Right lung (tissue), 5 donors: ENCODE results near the gene EID1. TPM values are rescaled to one million over a fixed set of nuclear protein-coding genes. Genes with fewer than 3 reads are reported as not detected.
A peak's percentile ranks its signal among the peaks of the same experiment; 100 is the strongest.

Experiments used
- DNase-seq, 2 donors: peaks; one replicate each; pipeline ENCODE4 v3.0.0-alpha.2; 2013
- polyA plus RNA-seq, 5 donors: library from polyadenylated mRNA; unstranded; fragments of 120-200 nt; gene quantifications; one replicate each; pipeline versions ENCODE4 v1.2.1 to v1.2.3, GENCODE V29; 2013; ENCODE audit warnings: inconsistent platforms in 1 of 5, low replicate concordance in 1 of 5; ENCODE audit not compliant: insufficient read length in 5 of 5, insufficient read depth in 1 of 5

EID1 gene
- polyA plus RNA-seq, 5 donors = 234 to 317 (median 287) TPM

DNA sequence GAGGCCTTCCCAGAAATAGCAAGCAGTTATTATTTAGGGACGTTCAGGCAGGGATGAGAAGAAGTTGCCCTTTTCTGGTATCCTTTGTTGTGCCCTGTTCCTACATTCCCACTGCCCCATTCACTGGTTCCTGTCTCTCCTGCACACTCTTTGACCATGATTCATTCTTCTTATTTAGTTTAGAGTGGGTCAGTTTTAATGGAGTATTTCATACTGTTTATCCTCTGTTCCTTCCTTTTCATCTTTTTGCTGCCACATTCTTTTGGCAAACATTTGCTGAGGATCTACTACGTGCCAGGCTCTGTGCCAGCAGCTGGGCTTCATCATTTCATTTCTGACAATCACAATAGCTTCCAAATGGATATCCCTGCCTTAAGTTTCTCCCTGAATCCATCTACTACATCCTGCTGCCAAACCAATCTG is 11.8 kb upstream of the EID1 start:
- no peak for DNase-seq

DNA sequence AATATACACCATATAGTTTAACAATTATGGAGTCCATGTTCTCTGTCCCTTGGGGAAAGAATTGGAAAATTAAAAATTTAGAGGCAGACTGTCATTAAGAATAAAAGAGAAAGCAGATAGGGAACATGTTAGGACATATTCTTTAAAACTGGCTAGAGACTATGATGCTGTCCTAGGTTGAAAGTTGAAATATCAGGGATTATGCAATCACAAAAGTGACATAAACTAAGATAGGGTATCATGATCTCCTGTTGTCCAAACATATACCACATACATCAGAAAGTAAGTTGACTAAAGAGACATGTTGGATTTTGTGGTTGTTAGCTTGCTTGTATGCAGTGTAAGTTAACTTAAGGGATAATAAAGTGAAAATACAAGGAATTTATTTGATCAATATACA is 9.9 kb upstream of the EID1 start:
- DNase-seq = no peak

DNA sequence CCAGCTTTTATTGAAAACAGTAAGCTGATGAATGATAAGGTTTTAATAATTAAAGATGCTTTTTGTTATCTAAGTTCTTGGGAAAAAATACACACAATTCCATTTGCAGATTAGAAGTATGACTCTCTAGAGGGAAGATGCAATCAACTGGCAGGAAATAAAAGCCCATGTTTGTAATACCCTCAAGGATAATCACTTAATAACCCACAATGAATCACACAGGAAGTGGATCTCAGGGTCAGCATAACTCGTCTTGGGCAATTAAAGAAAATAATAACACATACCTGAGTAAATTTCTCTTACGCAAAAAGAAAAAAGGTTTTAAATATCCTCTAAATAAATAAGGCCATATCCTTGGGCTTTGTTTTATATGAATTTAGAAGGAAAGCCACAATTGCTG is 9.4 kb upstream of the EID1 start:
- DNase-seq = no peak

DNA sequence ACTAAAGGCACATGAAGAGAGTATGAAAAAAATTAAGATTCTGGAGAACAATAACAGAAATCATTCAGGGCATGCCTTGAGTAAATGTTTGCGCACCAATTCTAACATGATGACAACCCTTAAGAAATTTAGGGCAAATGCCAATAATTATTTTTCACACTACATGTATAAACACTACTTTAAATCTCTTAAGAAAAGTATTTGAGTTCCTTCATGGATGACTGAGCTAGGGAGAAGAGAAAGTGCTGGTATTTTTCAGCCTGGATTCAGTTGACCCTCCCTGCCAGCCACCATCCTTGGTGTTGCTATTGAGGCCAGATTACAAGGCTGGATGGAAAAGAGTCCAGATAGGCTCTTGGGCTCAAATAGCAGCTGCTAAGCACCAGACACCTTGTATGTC is 8.0 kb upstream of the EID1 start:
- DNase-seq = no peak

DNA sequence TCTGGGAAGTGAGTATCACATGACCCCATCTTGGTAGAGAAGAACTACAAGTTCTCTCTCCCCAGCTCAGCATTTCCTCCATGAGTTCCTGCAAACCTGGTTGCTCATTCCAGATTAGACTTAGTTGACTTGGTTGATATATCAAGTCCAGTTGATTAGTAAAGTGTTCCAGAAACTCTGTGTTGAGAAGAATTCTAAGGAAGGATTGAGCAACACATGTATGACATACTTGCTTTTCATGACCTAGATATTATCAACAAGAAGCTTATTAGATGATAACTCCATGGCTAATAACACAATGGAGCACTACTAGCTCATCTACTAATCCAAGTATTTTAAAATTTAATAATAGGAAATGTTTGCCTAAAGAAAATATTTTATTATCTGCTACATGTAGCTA is 6.4 kb upstream of the EID1 start:
- no peak for DNase-seq

DNA sequence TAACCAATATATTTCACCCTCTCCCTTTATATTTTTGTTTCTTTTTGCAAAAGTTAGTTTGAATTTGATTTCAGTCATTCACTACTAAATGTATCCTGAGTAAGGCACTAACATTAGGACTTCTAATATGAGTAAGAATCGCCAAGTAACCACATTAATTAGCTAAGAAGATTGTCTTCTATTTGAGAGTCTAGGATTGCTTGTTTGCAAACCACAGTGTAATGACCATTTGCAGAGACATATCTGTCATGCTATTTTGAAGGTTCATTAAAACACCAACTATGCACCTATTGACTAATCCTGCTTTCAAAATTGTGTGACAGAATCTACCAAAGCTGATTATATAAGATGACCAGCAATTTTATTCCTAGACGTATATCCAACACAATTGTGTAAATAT is 5.3 kb upstream of the EID1 start:
- DNase-seq = no peak

DNA sequence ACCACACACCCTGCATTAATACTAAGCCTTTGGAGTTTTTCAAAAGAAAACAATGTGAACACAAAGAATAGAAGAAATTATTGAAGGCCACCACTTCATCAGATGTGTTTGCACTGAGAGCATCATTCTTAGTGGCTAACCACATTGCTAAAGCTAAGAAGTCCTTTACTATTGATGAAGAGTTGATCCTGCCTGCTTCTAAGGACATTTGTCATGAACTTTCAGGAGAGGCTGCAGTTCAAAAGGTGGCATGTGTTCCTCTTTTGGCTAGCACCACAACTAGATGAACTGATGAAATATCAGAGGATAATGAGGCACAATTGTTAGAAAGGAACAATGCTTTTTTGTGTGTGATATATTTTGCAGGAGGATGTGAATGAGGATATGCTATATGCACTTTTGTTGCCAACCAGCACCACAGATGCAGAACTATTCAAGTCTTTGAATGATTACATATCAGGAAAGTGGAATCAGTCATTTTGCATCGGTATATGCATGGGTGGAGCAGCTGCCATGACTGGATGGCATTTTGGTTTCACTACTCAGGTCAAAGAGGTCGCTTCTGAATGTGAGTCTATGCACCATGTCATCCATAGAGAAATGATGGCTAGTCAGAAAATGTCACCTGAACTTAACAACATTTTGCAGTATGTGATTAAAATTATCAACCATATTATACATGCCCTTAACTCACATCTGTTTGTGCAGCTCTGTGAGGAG is 2.5 kb upstream of the EID1 start:
- no peak for DNase-seq

DNA sequence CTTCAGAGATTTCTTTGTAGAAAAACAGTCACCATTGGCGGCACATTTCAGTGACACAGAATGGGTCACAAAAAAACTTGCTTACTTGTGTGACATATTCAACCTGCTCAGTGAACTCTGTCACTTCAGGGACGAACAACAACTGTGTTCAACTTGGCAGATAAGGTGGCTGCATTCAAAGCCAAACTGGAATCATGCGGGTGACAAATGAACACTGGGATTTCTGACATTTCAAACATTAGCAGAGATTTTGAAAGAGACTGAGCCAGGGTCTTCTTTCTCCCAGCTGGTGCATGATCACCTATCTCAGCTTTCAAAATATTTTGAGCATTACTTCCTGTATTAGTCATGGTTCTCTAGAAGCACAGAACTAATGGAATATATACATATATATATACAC is 1.9 kb upstream of the EID1 start:
- DNase-seq = no peak

DNA sequence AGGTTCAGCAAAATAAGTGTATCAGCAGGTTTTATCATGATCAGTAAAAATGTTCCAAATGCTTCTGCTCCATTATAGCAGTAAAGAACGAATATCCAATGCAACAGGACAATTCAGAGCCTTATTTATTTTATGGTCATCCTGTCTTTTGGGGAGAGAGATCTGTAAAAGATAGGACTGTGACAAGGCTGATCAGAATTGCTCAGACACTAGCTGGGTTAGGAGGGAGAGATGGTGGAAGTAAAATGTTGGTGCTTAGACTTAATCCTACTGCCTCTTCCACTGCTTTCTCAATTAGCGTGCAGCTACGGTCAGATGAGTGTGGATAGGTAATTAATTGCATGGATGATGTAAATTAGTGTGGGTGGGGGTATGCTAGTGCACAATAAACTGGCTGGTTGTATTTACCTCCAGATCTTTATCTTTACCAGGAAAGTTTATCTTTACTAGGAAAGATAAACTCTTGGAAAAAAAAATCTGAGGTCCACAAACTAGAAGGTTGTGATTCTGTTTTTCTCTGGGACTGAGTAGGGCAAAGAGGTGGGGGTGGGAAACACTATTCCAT is 2.2 kb downstream of the EID1 start:
- no peak for DNase-seq

DNA sequence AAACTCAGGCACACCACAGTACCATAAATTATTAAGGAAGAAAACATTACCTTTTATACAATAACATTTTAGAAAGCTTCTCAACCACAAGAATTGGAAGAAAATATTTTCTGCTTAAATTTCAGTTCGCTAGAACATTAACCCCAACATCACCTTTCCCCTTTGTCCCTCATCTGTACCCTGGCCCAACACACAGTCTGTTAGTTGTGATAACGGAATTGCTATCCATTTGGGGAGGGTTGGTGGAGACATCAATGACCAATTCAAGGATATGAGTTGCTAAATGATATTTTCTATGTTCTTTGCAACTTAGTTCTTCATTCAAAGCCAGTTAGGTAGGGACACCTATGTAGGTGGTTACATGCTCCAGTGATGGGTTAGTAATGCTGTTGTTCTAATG is 5.8 kb downstream of the EID1 start:
- no peak for DNase-seq

DNA sequence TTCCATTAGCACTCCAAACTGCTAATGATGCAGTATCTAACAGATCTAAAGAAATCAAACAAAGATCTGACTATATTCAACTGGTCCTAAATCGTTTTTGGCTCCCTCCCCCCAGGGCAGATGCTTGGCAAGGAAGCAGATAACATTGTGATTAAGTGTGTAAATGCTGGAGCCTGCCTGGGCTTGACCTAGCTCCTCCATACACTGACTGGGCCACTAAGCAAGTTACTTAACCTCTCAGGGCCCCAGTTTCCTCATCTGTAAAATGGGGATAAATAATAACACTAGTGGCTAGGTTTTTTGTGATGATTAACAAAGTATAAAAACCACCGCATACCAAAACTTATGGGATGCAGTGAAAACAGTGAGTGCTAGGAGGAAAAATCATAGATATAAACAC is 9.2 kb downstream of the EID1 start:
- DNase-seq = no peak

DNA sequence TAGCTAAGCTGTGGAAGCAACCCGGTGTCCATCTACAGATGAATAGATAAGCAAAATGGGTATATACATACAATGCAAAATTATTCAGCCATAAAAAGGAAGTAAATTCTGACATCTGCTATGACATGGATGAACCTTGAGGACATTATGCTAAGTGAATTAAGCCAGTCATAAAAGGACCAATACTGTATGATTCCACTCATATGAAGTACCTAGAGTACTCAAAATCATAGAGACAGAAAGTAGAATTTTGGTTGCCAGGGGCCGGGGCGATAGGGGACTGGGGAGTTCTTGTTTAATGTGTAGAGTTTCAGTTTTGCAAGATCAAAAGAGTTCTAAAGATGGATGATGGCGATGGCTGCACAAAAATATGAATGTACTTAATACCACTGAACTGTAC is 10.3 kb downstream of the EID1 start:
- DNase-seq = no peak

DNA sequence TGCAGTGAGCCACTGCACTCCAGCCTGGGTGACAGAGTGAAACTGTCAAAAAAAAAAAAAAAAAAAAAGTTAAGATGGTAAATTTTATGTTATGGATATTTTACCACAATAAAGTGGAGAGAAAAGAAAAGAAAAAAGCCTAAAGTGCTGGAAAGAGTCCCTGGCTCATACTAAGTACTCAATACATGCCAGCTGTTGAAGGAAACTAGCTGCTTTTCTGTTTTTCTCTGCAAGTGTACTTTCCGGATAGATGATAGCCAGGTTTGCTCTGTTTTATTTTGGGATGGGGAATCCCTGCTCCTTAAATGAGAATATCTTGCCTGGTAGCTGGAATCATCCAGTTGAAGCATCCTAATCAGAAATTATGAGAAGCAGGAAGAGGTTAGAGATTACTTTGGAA is 10.9 kb downstream of the EID1 start:
- DNase-seq = no peak

DNA sequence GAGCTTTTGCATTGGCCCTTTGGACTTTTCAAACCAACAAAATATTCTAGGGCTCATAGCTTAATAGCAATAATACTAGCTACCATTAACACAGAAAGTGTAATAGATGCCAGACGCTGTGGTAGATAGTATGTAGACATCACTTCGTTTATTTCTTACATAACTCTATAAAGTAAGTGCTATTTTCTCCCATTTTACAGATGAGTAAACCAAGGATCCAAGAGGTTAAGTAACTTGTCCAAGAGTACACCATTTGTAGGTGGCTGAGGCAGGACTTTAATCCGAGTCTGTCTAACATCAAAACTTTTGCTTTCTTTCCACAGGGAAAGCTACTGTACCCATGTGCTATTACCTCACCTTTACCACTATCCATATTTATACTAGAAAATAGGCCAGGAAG is 12.0 kb downstream of the EID1 start:
- no peak for DNase-seq

DNA sequence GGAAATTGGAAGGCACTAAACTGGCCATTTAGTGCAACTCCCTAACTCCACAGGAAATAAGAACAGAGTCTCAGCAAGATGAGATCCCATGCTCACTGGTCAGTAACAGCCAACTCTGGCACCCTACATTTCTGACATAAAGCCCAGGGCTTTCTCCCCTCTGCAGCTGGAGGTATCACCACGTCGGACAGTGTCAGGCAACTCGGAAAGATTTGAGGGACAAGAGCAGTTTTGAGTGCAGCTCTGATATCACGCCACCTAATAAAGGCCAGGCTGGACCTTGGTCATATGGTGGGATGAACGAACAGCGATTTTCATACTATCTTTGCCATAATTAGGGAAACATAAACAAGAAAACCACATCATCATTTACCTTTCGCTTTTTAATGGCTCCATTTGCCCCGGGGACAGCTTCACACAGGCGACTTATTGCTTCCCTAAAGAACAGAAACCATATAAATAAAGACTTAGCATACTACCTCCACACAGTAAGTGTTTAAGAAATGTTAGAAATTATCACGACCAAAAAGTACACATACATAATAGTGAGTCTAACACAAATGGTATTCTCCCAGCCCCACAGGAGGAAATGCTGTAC is 12.5 kb downstream of the EID1 start:
- no peak for DNase-seq

DNA sequence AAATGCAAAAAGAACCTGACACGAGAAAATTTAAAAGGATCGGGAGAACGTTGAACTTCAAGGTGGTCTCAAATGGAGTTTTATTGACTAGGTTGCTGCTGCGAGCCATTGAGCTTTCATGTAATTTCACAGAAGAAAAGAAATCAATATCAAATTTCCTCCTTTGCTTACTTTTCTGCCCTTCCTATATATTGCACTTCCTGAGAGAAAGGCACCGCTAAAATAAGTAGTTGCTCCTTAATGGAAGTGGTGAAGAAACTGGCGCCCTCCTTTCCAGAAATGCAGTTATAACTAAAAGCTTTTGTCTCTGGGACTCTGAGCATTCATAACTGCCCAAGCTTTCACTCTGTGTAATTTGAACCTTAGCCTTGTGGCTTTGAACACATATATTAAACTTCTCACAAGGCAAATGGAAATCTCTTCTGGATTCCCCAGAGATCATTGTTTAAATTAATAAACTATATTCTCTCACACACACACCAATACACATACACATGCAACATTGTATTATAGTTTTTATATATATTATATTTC is 13.4 kb downstream of the EID1 start:
- no peak for DNase-seq

DNA sequence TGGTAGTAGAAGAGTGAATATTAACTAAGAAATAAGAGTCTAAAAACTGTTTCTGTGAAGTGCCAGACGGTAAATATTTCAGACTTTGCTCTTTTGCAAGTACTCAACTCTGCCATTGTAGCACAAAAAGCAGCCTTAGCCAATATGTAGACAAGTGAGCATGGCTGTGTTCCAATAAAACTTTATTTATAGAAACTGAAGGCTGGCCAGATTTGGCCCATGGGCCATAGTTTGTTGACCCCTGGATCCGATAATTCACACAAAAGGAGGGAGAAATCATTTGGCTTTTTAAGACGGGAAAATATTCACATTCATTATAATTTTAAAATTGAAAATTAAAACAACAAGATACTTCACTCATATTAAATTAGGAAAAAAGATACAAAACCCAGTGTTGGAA is 15.4 kb downstream of the EID1 start:
- no peak for DNase-seq

DNA sequence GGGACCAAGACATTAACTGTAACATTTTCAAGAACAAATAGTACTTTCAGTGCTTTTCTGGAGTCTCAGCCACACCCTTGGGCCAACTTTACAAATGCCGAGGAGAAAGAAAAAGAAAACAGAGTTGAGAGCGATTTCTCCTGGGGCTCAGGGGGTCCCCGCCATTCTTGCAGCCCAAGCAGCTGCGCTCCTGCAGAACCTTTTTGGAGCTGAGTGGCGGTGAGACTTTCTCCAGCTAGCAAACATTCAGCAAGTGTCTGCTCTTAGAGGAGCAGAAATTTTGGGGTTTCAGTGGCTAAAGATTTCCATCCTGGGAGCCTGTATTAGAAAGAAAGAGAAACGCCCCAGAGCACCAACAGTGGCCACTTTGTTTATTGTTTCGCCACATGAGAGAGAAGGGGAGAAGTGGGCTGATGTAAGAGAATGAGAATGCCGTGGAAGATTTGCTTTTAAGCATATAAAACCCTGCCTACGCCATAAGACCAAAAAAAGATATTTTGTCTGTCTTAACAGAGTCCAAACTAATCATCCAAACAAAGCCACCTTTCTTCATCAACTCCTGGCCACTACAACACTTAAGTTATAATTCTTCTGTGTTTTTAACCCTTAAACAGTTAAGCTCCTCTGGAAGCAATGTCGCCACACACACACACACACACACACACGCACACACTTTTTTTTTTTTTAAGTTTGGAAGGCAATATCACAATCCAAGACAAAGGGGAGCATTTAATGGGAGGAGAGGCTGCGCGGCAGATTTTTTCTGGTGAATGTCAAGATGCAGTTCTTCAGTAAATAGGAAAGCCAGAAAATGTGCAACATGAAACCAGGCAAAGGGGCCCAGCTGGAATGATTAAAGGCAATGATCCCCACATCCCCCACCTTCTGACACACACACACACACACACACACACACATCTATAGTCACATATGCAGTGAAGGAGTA is 19.2 kb downstream of the EID1 start:
- peak; percentile 39 to 40 for DNase-seq

DNA sequence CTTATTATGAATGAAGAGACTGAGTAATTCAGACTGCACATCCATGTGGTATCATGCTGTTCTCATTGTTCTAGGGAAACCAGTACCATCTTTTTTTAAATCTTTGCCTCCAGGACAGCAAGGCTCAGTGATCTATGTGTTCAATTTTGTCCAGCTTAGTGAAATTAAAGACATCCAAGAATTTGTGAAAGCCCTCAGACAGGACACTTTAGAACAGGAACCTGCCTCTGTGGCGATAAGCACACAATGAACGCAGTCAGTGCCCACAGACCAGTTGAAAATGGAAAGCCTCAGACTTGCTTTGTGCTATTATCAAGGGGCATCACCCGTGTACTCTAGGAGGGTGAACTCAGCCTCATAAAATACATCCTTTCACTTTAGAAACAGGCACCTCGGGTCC is 20.1 kb downstream of the EID1 start:
- no peak for DNase-seq

DNA sequence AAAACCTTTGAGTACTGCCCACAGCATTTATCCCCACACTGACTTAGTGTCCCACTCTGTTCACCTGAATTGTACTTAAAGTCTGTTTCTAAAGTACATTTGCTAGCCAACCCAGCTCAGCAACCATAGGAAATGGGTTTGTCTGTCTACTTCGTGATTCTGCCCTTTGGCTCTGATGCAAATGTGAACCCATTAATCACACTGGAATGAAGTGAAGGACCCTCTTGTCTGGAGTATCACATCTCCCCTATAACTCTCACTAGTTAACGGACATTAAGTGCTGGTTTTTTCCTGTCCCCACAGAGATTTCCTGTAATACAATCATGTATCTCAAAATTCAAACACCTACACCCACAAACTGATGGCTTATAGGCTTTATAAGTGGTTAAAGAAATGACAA is 20.5 kb downstream of the EID1 start:
- no peak for DNase-seq

DNA sequence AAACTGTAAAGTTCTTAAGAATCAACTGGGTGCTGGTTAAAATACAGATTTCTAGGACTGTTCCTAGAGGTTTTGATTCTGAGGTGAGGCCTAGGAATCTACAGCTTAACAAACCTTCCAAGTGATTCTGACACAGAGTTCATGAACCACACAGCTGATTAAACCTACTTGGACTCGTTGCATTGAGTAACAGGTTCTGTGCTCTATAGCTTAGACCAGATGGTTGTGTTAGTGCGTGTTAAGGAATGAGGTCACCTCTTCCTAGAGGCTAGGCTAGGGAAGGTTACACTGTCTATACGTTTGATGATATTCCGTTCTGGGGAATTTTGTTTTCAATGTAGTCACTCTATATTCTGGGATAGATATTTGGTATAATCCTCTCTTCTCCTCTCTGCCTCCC is 21.9 kb downstream of the EID1 start:
- DNase-seq = no peak

DNA sequence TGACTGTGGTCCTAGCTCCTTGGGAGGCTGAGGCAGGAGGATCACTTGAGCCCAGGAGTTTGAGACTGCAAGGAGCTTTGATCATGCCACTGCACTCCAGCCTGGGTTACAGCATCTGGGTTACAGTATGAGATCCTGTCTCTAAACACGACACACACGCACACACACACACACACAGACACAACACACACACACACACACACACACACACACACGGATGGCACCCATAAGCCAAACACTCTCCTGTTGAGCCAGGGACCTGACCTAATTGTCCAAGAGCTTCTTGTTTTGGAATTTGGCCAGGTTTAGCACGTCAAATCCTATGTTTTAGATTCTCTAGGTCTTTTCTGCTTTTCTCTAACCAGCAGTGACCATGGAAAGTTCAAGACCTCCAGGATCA is 26.8 kb downstream of the EID1 start:
- no peak for DNase-seq
